GM08714 (cell line): ENCODE results near the gene C1QTNF6.

Source experiments
- H3K4me3 ChIP-seq: fragments of 200-500 bp; sonication (Bioruptor generic); 2 replicates; pipeline ENCODE4 v1.5.1; 2014; ENCODE audit warnings: mild to moderate bottlenecking, low read length, inconsistent platforms
- ZNF274 ChIP-seq: IDR thresholded peaks from 2 replicates; pipeline ENCODE4 v1.6.1; 2012; ENCODE audit warnings: mild to moderate bottlenecking, low read depth, low read length

C1QTNF6 gene

DNA sequence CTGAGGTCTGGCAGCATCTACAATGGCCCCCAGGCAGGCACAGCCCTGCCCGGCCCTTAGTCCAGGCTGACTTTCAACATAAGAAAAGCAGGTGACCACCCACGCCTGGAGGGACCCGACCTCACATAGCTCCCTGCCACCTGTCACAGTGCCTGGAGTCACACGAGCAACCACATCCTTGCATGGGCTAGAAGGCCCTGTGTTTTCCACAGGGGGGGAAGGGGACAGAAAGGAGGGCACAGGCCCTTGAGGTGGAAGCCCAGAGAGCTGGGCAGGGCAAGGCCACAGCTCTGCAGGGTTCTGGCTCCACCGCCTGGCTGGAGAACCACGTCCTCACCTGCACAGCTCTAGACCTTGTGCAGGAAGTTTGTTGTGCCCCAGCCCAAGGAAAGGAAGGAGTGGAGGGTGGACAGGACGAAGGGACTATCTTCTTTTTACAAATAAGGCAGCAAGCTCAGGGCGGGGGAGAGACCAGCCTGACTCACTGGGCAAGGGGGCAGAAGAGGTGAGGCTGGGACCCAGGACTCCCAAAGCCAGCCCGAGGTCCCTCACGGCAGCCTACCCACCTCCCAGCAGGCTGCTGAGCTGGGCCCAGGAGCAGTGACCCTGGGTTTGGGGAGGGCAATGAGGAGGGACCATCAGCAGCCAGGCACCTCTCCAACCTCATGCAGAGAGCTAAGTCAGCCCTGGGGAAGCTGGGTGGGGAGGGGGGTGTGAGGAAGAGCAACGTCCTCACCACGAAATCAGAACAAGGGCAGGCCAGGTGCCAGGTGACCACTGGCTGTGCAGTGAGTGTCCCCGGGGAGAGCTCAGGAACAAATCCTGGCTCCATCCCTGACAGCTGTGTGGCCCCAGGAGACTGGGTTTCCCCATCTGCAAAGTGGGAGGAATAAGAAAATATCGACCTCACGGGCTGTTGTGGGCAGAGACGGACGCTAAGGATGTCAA, 4.3 kb downstream of the C1QTNF6 start:
- TF ChIP-seq ZNF274 = no peak
- no peak overlapping the region for H3K4me3 ChIP-seq

DNA sequence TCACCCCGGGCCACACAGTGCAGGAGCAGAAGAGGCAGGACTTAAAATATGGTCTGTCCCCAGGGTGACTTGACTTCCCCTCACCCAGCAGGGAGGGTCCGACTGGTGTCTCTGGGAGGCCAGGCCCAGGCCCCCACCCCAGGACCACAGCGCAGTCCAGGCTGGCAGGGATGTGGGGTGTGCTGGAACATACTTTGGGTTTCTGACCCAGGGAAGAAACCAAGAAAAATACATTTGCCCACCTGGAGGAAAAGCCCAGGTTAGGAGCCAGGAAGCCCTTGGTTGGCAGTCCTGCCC, 5.2 kb downstream of the C1QTNF6 start:
- H3K4me3 ChIP-seq = no peak overlapping the region
- no peak for TF ChIP-seq ZNF274

DNA sequence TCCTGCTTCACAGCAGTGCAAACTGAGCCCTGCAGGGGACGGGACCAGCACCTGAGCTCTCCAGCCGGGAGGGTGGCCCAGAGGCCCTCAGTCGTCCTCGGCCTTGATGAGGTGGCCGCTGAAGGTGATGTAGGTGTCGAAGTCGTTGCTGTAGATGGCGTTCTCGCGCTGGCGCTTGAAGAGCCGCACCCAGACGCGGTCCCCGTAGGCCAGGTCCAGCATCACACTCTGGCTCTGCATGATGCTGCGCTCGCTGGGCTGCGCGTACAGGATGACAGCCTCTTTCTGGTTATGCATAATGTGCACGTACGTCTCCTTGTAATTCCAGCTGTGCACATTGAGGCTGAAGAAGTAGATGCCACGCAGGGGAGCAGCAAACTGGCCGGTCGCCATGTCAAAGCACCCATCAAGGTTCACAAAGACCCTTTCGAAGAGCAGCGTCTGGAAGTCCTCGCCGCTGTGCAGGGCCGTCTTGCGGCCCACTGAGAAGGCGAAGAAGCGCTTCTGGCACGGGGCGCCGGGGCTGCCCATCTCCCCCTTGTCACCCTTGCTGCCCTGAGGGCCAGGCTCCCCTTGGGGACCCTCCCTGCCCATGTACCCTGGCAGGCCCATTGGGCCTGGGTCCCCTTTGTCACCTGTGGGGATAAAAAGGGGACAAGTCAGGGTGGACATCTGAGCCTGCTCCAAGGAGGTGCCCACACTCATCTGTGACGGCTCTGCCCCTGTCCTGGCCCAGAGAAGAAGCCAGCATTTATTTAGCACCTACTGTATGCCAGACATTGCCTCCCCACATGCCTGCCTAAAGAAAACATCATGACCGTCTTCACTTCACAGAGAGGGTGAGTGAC, 5.7 kb downstream of the C1QTNF6 start:
- no peak for TF ChIP-seq ZNF274
- H3K4me3 ChIP-seq = no peak overlapping the region

DNA sequence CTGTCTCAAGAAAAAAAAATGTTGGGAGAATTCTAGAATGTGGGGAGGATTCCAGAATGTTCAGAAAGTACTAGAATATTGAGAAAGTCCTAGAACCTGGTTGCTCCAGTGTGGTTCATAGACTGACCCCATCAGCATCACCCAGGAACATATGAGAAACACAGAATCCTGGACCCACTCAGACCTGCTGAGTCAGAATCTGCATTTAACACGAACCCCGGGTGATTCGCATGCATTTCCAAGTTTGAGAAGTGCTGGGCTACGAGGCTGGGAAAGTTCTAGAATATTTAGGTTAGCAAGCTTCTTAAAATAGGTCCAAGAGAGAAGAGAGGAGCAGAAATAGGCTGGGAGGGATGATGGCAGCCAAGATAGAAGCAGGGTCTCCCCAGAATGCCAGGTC, 6.4 kb downstream of the C1QTNF6 start:
- H3K4me3 ChIP-seq = no peak overlapping the region
- no peak for TF ChIP-seq ZNF274

DNA sequence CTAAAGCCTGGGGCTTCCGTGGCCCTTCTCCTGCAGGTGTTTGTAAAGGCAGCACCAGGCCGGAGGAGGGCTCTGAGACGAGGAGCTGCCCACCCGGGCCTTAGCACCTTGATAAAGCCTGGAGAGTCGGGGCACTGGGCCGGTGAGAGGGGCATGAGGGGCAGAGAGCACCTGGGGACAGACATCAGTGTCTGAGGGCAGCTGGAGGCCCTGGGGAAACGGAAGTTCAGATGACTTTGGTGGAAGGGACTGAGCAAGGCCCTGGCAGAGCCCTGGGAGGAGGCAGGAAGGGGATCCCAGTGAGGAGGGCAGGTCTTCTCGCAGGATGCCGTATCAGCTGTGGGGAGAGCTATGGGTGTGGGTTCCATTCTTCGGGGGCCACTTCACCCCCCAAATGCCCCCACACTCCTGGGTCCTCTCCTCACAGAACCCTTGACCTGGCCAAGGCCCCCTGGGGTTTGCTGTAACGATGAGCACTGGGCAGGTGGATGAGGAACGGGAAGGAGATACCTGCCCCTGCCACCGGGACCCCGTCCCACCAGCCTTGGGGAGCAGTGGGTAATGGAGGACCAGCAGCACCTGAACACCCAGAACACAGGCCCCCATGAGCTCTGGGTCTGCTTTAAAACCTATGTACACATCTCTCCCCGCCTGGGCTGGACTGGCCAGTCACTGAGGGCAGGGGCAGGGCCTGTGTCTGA, 7.4 kb downstream of the C1QTNF6 start:
- TF ChIP-seq ZNF274 = no peak
- H3K4me3 ChIP-seq = no peak overlapping the region

DNA sequence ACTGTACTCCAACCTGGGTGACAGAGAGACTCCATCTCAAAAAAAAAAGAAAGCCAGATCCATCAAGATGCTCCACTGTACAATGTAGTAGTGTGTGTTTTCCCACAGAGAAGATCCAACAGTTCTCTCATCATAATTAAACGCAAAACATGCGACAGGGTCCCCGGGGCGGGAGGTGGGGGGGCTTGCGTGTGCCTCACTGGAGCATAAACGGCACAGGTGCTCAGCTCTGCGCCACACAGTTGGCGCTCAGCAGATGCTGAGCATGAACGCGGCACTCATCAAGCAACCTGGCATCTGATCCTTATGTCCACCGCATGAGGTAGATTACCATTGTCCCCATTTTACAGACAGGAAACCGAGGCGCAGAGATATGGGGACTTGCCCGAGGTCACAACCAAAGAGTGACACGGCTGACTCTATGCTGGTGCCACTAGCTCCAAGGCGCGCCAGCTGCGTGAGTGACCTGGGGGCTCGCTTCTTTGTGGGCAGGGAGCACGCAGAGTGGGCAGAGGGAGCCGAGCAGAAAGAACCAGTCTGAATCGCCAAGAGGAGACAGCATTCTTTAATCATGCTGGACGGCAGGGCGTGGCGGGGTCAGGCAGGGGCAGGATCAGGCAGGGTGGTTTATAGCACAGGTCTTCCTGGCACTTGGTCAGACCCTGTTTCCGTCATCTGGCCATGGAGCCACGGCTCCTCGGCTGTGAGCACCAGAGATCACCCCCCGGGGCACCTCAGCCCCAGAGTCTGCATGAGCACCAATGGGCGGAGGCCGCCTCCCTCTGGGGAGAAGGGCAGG, 8.2 kb downstream of the C1QTNF6 start:
- TF ChIP-seq ZNF274 = no peak
- no peak overlapping the region for H3K4me3 ChIP-seq

DNA sequence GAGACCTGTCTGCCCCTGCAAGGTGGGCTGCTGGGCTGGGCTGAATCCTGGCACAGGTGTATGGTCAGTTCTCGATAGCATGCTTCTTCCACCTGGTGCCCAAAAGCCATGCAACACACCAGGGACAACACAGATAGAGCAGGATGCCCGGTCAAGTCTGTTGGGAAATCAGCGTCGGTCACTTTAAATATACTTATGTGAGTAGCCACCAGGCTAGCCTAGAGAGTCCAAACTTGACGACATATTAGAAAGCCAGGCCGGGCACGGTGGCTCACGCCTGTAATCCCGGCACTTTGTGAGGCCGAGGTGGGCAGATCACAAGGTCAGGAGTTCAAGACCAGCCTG, 8.9 kb downstream of the C1QTNF6 start:
- no peak overlapping the region for H3K4me3 ChIP-seq
- no peak for TF ChIP-seq ZNF274

DNA sequence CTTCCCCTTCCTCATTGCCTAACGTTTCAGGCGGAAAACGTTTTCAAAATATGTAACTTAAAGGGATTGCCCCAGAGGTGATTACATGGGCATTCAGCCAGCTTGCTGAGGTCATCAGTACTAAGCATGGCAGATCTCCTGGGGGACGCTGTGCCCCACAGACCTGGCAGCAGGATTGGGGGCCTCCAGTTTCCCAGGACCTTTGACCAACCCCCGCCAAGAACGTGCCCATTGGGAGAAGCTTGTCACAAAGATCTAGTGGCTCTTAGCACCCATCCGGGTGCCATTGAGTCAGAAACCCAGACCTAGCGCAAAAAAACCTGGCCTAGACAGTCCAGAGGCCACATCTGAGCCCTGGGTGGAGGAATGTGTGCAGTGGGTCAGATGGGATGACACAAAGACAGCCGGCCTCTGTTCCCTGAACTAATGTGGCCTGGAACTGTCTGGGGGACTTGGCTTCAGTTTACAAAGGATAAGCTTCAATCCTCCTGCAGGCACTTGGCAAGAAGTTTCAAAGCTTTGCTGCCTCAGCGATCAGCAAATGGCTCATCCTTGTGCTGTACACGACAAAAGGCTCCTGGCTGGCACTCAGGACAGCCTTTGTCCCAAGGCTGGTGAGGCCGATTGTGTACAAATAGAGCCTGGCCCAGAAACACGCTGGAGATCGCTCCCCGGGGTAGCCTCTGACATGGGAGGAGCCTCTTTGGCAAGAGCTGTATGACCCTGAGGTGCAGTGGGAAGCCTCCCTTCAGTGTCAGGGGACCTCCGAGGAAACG, 9.5 kb downstream of the C1QTNF6 start:
- no peak for TF ChIP-seq ZNF274
- no peak overlapping the region for H3K4me3 ChIP-seq

DNA sequence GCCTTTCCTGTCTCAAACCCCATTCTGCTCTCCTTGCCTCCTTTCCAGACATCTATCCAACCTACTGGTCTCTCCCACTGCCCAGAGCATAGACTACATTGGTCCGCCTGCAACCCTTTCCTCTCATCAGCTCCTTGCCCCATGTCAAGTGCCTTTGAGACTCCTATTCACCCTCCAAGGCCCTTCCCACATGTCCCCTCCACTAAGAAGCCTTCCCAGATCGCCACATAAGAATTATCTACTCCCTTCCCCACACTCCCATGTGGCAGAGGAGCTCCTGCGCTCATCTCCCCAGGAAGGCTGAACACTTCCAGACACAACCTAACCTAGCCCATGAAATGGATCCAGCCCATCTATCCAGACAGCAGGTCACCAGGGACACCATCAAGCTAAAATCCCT, 10.3 kb downstream of the C1QTNF6 start:
- H3K4me3 ChIP-seq = no peak overlapping the region
- no peak for TF ChIP-seq ZNF274

DNA sequence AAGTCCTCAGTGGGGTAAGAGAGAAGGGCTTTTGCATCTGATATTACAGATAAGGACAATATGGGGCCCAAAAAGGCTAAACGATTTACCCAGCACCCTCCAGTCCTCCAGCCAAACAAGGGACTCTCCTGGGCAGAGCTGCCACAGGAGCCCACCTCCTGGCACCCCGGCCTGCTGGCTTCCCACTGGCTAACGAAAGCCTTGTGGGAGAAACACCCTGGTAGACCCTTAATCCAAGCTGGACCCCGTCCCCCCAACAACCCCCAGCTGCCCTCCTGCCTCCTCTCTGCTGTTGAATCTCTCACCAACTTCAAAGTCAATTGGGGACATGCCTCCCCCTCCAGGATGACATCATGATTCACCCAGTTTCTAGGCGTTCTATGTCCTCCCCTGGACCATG, 10.8 kb downstream of the C1QTNF6 start:
- no peak for TF ChIP-seq ZNF274
- H3K4me3 ChIP-seq = no peak overlapping the region

DNA sequence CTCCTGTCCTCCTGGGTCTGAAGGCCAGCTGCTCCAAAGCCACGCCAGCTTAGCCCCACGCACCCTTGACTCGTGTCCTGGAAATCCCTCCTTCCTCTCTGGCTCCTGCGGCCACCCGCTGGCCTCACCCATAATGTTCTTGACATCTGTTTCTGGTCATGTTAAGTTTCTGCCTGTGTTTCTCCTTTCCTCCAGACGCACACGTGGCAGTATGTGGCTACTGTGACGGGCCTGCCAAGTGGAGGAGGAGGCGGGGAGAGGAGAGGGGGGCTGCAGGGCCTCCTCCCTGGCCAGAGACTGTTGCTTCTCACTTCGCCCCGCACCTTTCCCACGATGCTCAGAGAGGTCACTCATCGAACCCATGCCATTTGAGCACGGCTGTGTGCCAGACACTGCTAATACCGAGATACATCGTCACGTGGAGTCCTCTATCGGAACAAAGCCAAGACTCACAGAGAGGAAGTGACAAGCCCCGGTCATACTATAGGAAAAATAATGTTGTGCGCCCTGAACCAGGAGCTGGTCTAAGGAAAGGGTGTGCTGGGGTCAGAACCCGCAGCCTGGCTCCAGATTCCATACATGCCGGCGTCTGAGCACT, 11.5 kb downstream of the C1QTNF6 start:
- no peak overlapping the region for H3K4me3 ChIP-seq
- no peak for TF ChIP-seq ZNF274

DNA sequence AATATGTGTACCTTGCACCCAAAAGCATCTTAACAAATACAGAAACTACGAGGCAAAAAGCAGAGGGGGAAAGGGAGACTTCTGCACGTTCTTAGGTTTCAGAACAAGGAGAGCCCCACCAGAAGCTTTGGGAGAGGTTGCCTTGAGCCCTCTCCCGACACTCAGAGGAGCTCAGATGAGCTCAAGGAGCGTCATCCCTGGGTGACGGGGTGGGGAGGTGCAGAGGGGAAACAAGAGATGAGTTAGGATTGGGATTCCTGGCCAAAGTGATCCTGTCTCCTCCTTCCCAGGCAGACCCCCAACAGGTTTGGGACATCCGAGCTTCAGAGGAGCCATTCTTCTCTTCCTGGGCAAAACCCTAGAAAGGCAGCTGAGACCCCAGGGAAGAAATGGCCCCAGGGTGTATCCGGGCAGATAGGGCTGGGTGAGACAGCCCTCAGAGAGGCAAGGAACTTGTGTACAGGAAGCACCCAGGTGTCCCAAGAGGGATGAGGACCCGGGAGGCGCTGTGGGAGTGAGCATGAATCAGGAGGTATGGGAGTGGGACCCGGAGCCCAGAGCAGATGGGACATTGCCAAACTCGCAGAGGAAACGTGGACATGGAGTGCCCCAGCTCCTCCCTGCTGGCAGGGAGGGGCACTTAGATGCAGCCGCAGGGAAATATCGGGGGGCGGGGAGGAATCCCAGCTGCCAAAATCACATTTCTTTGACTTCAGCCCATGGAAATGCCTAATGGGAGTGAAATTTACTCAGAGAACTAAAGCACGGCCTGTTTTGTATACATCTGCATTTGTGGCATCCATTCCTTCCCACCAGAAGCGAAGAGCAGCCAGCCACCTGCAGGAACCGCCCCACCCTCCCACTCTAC, 12.4 kb downstream of the C1QTNF6 start:
- TF ChIP-seq ZNF274 = no peak
- no peak overlapping the region for H3K4me3 ChIP-seq
